HFF-Myc (cell line): Measurements from ENCODE around the gene TRMT61B.

Experiments used
- DNase-seq: peaks from one replicate; pipeline ENCODE4 v3.0.0-alpha.2; 2011; ENCODE audit warnings: low read depth; ENCODE audit errors: extremely low read depth
- H3K4me3 ChIP-seq: replicated peaks from 2 replicates; pipeline ENCODE4 v1.5.1; 2011; ENCODE audit warnings: low read depth, mild to moderate bottlenecking, control low read depth, low read length
- TF ChIP-seq, protein P1 (sequence below): IDR thresholded peaks from 2 replicates; pipeline ENCODE4 v1.5.1; 2012; ENCODE audit warnings: mild to moderate bottlenecking, low read depth, low read length, control low read depth; ENCODE audit errors: missing control alignments

Gene TRMT61B

DNA sequence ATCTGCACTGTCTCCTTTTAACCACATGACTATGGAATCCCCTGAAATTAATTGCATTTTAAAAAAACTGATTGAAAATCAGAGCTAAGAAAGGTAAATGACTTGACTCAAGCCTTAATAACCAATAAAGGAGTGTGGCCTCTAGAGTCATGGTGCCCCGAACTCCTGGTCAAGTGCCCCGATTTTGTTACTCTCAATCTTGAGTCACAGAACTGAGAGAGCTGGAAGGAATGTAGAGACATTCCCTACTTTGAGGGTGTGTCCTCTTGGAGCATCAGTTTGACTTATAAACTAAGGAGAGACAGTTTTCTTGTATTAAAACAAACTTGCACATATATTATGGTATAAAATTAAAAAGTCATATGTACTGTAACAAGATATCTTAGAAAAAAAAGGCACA, 26.8 kb upstream of the TRMT61B start:
- H3K4me3 ChIP-seq, result peak overlapping the region; percentile 59
- DNase-seq, result no peak
- TF ChIP-seq, protein P1, sequence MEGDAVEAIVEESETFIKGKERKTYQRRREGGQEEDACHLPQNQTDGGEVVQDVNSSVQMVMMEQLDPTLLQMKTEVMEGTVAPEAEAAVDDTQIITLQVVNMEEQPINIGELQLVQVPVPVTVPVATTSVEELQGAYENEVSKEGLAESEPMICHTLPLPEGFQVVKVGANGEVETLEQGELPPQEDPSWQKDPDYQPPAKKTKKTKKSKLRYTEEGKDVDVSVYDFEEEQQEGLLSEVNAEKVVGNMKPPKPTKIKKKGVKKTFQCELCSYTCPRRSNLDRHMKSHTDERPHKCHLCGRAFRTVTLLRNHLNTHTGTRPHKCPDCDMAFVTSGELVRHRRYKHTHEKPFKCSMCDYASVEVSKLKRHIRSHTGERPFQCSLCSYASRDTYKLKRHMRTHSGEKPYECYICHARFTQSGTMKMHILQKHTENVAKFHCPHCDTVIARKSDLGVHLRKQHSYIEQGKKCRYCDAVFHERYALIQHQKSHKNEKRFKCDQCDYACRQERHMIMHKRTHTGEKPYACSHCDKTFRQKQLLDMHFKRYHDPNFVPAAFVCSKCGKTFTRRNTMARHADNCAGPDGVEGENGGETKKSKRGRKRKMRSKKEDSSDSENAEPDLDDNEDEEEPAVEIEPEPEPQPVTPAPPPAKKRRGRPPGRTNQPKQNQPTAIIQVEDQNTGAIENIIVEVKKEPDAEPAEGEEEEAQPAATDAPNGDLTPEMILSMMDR, result no peak

DNA sequence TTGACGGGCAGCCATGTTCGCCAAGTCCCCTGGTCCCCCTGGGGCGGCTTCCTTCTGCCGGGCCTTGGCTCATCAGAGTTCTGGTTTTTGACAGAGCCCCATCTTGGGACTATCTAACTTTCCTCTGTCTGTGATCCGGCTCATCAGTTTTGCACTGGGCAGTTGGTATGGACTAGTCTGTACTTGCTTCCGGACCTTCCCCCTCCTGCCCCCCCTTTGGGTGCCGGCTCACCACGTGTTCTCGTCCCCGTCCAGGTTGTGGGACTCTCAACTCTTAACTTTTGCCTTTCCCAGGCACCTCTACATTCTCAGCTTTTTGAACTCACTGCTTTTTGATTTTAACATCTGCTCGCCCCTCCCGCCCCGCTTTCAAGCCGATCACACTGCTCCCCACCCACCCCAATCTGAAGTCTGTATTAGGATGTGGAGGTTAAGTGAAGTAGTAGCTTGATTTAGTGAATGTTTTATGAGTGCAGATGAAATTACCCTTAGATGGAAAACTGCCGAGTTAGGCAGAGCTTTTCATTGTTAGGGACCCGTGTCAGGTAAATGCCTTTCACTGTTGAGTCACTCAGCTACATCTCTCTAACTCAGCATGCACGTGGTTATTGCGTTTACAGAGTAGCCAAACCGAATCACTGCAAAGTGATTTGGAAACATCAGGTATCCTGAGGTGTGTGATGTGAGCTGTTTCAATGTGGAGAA, 25.2 kb upstream of the TRMT61B start:
- DNase-seq, result no peak
- peak overlapping the region; percentile 59 for H3K4me3 ChIP-seq
- TF ChIP-seq, protein P1, result no peak

- TF ChIP-seq, protein P1, result no peak
- DNase-seq, result peak; percentile 96
- peak within 1 kb of the TSS; percentile 59 for H3K4me3 ChIP-seq
Measured at GRCh38 chr2:28894470-28895188, 24.5 kb upstream of the TRMT61B start, which contains the start of gene WDR43. Gene WDR43, plus strand, starts transcription at chr2:28894667. Its CDS starts 32 bp downstream, at chr2:28894699.

DNA sequence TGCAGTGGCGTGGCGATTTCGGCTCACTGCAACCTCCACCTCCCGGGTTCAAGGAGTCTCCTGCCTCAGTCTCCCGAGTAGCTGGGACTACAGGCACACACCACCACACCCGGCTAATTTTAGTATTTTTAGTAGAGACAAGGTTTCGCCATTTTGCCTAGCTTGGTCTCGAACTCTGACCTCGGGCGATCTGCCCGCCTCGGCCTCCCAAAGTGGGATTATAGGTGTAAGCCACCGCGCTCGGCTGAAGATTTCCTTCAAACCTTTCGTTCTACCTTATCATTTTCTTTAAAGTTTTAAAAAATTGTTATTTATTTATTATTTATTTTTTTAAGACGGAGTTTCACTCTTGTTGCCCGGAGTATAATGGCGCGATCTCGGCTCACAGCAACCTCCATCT, 23.4 kb upstream of the TRMT61B start:
- DNase-seq, result no peak
- TF ChIP-seq, protein P1, result no peak
- peak overlapping the region; percentile 59 for H3K4me3 ChIP-seq

GRCh38 chr2:28880193-28880592, 10.1 kb upstream of the TRMT61B start:
- DNase-seq, result no peak
- TF ChIP-seq, protein P1, result no peak
- no peak overlapping the region for H3K4me3 ChIP-seq

DNA sequence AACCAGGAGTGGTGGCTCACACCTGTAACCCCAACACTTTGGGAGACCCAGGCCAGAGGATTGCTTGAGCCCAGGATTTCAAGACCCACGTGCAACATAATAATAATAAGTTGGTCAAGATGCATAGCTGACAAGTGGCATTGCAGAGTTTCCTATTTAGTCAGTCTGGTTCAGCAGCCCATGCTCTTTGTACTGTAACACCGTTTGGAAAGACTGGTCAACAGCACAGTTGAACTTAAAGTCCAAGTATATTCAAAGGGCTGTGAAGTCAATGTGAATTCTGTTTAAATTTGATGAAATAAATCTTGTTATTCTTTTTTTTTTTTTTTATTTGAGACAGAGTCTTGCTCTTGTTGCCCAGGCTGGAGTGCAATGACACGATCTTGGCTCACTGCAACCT, 1.5 kb upstream of the TRMT61B start:
- no peak for DNase-seq
- TF ChIP-seq, protein P1, result no peak
- no peak overlapping the region for H3K4me3 ChIP-seq
